ENCODE measurements around the gene PPP1R37. TPM values are rescaled to one million over a fixed set of nuclear protein-coding genes. Genes with fewer than 3 reads are reported as not detected.
A peak's percentile ranks its signal among the peaks of the same experiment; 100 is the strongest.

Gene PPP1R37
- polyA plus RNA-seq, 10 donors = 15.8 to 23.8 (median 19.4) TPM

DNA sequence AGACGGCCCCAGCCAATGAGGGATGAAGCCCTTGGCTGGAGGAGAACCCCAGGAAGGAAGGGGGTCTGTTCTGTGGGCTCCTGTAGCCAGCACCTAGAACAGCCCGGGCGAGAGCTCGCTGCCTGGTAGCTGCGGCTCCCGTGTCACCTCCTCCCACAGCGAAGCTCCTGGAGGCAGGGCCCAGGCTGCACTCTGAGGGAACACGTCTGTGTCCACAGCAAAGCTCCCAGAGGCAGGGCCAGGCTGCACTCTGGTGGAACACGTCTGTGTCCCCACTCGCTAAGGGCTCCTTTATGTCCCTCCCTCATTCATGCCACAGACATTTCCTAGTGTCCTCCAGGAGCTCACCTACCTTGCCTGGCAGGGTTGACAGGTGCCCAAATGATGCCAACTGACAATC is 76.6 kb downstream of the PPP1R37 start:
- no peak for DNase-seq

DNA sequence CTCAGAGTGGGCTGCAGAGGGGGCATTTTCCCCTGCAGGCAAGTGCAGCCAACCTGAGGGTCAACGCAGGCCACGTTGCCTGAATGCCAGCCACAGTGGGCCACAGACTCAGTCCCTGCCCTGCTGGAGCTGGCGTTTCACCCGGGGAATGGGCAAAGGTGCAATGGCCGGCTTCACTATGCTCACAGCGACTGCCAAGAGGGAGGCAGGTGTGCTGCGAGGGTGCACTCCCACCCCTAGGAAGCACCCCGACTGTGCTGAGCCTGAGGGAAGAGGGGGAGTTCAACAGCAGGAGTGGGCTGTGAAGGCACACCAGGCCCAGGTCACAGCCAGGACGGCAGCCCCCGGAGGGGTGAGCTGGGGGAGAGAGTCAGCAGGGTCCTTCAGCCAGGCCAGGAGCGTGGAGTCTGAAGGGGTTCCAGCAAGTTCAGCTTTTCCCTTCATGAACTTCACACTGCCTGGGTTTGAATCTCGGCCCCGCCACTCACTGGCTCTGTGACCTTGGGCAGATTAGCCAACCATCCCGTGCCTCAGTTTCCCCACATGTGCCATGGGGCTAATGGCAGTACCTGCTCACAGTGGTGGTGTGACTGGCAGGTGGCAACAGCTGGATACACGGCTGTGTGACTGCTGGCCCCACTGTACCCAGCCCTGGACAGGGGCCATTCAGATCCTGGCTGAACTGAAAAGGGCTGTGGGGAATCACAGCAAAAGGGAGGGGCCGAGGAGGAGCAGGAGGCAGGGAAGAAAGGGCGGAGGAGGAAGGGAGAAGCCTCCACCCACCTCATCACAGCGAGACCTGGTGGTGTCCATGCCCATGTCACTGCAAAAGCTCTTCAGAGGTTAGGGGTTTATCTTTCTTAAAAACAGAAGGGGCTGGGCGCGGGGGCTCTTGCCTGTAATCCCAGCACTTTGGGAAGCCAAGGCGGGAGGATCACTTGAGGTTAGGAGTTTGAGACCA is 77.4 kb downstream of the PPP1R37 start:
- no peak for DNase-seq

DNA sequence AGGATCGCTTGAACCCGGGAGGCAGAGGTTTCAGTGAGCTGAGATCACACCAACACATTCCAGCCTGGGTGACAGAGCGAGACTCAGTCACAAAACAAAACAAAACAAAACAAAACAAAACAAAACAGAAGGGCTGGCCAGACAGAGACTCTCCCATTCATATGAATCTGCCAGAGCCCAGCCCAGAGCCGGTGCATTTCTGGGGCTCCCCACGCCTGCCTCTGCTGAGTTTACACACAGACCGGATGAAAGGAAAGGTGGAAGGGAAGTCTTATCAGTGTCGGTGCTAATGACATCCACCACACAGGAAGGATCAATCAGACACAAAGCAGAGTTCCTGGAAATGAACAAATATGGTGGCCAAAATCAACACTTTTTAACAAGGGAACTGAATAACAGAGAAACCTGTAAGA is 78.2 kb downstream of the PPP1R37 start:
- DNase-seq = no peak

DNA sequence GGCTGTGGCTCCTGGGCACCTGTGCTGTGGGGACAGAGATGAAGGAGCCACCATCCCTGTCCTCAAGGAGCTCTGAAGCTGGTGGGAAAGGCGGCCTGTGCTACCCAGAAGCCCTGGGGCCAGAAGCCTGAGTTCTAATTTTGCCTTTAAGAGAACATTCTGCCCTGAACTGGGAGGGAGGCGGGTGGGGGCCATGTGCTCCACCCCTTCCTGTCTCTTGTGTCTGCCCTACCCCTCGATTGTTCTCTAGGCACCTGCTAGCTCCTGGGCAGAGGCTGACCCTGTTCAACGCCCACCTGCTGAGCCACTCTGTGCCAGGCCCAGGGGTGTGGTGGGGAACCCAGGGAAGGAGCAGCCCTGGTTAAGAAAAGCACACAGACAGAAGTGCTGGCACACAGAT is 79.2 kb downstream of the PPP1R37 start:
- DNase-seq = no peak

DNA sequence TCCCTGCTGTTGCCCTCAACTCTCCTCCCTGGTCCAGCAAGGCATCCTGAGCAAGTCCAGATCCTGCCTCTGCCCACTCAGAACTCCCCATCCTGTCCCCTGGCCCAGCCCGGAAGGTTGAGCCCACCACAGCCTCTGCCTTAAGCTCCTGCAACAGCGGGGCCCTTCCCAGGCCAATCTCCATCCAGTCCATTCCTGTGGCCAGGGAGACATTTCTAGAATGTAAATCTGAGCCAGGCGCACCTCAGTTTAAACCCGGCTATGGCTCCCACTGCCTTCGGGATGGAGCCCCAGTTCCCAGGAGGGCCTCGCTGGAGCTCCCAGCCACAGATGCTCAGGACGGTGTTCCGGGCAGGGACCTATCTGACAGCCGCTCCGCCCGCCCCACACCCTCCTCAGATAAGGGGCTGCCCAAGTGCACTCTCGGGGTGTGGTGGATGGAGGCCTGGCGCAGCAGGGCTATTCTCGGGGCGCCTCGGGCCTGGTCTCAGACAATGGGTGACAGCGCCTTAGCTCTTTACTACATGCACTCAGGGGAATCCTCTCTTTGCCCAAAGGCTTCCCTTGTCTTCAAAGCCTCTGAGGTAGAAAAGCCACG is 79.7 kb downstream of the PPP1R37 start:
- no peak for DNase-seq

DNA sequence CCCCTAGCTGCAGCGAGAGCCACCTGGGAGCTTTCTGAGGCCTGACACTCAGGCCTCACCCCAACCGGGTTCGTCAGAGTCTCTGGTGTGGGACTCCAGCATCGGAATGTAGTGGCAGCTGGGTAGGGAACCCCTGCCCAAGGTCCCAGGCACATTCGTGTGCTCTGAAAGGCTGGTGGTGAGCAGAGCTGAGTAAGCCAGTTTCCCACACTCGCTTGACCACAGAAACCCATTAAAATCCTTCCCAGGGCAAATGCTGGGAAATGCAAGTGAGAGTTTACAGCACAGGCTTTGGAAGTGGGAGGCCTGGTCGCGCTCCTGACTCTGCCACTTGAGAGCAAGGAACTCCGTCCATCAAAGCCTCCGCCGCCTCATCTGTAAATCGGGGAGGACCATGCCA is 80.8 kb downstream of the PPP1R37 start:
- DNase-seq = no peak

DNA sequence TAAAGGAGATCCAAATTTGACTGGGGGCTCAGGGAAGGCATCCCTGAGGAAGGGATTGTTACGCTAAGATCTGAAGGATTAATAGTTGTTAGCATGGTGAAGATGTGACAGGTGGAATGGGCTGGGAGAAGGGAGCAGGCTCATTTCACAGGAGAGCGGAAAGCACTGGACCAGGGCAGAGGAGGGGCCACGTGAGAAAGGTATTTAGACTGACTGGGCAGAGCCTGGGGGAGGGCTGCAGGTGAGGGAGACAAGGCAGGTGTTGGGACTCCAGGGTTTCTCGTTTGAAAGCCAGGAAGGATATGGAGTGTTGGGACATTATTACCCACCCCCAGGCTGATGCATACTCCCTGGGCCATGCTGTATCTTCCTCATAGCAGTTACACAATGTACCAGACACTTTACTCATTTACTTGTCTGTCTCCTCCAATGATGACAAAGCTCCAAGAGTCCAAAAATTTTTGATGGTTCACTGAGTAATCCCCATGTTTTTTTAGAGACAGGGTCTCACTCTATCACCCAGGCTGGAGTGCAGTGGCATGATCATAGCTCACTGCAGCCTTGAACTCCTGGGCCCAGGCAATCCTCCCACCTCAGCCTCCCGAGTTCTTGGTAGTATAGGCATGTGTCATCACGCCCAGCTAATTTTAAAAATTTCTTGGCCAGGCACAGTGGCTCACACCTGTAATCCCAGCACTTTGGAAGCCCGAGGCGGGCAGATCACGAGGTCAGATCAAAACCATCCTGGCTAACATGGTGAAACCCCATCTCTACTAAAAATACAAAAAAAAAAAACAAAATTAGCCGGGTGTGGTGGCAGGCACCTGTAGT is 82.8 kb downstream of the PPP1R37 start:
- no peak for DNase-seq

DNA sequence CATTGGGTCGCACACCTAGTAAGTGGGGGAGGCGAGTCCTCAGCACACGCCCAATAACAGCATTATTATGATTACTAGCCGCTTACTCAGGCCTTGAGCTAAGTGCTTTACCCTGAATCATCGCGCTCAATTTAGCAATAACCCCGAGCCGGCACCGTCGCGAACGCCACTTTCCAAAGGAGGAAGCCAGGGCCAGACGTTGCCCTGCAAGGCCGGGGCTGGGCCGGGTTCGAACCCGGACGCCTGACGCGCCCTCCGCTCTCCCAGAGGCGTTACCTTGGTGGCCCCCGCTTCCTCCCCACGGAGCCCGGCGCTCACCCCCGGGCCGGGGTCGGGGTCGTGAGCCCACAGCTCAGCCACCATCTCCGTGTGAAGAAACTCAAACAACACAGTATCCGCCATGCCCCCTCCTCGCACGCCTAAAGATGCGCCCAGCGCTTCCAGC is 84.9 kb downstream of the PPP1R37 start, which contains the start of gene TRAPPC6A:
Gene TRAPPC6A, minus strand, starts transcription at position 421 of the 445 bp plus-strand sequence. Its CDS starts 19 bp downstream, at position 402.
- DNase-seq = no peak

DNA sequence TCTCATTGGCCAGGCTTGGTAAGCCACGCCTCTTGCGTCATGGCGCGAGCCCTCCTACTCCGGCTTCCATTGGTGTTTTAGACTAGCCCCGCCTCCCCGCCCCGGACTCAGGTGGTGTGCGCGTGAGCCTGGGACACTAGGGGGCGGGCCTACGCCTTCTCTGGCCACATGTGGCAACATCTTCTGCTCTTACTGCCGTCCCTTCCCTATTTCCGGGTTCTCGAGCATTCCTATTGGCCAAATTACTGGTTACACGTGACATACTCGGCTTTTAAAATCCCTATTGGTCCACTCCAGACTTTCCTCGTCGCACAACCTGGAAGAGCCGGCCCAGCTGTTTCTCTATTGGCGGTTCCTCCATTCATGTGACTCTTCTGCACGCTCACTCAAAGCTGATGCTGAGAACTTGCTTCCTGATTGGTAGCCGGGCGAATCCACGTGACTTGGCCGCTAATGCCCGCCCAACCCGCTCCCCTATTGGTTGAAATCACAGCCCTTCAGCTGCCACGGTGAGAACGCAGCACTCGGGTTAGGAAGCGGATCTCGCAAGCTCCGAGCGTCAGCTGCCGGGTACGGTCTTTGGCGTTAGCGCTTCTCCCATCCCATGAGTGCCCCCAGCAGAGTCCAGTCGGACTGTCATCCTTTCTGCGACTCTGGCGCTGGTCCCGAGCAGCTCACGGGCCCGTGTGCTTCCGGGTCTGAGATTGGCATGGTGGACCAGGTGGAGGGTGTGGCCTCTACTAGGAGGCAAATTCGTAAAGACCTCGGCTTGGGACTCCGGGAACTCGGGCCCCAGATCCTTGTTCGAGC is 85.5 kb downstream of the PPP1R37 start, which contains the start of gene BLOC1S3:
Gene BLOC1S3, plus strand, starts transcription at position 523 of the 810 bp plus-strand sequence. CDS start 513 bp downstream, outside the sequence.
- DNase-seq = peak; percentile 100

DNA sequence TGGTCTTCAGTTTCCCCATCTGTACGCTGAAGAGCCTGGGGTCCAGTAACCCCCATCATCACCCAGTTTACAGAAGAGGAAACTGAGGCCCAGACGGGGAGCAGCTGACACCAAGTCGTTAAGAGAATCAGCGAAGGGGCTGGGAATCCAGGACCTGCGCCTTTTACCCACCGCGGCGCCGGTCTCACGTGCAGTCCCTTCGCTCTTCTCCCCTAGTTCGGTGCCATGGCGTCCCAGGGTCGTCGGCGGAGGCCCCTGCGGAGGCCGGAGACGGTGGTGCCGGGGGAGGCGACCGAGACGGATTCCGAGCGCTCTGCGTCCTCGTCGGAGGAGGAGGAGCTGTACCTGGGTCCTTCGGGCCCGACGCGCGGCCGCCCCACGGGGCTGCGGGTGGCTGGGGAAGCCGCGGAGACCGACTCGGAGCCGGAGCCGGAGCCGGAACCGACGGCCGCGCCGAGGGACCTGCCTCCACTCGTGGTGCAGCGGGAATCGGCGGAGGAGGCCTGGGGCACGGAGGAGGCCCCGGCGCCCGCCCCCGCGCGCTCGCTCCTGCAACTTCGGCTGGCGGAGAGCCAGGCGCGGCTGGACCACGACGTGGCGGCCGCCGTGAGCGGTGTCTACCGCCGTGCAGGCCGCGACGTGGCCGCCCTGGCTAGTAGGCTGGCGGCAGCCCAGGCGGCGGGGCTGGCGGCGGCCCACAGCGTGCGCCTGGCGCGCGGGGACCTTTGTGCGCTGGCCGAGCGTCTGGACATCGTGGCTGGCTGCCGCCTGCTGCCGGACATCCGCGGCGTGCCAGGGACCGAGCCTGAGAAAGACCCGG is 86.3 kb downstream of the PPP1R37 start:
- DNase-seq = peak in 1 of 3 donors; percentile 64

DNA sequence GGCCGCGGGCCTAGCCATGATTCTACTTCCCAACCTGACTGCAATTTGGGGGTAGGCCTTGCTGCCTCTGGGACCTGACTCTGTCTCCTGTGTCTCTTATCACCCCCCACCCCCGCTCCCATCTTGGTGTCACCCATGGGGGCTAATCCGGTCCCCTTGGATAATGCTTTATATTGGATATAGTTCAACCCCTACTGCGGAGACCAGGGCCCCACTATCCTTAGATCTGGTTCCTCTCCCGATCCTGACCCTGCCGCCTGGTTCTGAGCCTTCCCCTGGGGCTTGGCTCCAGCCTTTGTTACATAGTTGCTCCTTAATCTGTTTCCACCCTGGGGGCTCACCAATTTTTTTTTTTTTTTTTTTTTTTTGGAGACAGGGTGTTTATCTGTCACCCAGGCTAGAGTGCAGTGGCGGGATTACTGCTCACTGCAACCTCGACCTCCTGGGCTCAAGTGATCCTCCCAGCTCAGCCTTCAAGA is 87.0 kb downstream of the PPP1R37 start:
- DNase-seq = no peak

DNA sequence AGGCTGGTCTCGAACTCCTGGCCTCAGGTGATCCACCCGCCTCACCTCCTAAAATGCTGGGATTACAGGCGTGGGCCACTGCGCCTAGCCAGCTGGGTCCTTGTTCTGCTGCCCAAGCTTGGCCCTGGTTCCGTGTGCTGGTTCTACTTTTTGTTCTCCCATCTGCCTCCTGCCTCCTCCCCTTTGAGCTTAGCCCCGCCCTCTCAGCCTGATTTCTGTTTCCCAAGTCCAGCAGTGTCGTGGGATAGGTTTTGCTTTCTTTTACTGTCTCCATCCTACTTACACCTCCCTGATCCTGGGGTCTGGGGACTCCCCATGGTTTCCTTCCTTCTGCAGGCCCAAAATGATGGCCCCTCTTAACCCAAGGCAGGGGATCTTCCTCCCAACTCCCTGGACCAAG is 88.0 kb downstream of the PPP1R37 start:
- DNase-seq = no peak

DNA sequence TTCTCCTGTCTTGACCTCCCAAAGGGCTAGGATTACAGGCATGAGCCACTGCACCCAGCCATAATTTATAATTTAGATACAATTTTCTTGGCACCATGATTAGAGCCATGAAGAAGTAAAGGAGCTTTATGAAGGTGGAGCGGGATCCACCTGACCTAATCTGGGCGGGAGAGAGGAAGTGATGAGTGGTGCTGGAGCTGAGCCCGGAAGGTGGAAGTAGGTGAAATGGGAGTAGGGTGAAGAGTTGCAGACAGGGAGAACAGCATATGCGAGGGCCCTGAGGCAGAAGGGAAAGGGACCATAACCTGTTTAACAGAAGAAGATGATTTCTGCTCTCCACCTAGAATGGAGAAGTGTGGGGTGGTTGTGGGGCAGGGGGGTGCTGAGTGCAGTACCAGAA is 89.8 kb downstream of the PPP1R37 start:
- DNase-seq = no peak

DNA sequence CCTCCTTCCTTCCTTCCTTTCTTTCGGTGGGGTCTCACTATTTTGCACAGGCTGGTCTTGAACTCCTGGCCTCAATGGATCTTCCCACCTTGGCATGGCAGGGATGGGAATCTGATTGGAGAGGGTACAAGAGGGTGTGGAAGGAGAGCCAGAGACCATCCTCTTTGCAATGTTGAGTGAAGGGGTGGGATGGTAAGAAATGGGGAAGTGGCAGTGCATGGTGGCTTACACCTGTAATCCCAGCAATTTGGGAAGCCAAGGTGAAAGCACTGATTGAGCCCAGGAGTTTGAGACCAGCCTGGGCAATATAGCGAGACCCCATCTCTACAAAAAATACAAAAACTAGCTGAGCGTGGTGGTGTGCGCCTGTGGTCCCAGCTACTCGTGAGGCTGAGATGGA is 91.1 kb downstream of the PPP1R37 start:
- no peak for DNase-seq

DNA sequence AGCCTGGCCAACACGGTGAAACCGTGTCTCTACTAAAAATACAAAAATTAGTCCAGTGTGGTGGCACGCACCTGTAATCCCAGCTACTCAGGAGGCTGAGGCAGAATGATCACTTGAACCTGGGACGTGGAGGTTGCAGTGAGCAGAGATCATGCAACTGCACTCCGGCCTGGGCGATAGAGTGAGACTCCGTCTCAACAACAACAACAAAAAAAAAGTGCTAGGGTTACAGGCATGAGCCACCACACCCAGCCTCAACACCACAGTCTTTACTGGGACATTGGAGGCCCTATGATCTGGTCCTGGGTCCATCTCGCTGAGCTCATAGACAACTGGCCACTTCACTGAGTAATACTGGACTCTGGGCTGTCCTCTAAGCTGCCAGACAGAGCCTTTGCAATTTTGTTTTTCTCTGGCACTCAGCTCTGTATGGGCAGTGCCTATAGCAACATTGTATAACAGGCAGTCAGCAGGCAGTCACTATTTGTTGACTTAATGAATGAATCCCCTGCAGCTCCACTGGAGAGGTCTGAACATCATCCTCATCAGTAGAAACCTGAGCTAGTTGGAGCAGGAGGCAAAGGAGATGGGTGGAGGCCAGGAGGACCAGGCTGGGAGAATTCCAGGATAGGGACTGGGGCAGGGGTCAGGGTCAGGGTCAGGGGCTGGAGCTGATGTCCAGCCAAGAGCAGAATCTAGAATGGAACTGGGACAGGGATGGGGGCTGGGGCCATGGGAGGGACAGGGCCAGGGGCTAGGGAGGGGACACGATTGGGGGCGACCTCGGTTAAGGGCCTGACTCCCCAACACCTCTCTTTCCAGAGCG is 93.7 kb downstream of the PPP1R37 start:
- no peak for DNase-seq

DNA sequence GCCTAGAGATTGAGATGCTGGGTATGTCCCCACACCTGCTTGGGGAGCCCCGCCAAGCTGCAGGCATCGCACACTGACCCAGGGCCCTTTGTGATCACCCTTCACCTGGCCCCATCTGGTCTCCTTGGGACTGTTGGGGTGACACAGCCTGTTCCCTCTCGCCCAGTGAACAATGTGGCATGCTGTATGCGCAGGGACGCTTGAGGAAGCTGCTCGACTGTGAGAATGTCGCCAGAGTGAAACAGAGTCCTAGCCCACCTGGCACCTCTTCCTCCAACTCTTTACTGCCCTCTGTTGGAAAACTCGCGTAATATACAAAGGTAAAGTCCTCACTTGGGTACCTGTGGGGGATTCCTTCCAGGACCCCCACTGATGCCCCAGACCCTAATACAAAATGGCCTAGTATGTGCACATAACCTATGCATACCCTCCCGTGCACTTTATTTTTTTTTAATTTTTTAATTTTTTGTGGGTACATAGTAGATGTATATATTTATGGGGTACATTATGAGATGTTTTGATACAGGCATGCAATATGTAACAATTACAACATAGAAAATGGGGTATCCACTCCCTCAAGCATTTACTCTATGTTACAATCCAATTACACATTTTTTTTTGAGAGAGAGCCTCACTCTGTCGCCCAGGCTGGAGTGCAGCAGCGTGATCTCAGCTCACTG is 94.6 kb downstream of the PPP1R37 start:
- no peak for DNase-seq

DNA sequence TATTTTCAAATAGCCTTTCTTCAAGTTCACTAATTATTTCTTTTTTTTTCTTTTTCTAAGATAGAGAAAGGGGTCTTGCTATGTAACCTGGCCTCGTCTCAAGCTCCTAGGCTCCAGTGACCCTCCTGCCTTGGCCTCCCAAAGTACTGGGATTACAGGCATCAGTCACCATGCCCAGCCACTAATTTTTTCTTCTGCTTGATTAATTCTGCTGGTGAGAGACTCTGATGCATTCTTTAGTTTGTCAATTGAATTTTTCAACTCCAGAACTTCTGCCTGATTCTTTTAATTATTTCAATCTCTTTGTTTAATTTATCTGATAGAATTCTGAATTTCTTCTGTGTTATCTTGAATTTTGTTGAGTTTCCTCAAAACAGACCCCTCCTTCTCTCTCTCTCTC is 97.0 kb downstream of the PPP1R37 start:
- no peak for DNase-seq

DNA sequence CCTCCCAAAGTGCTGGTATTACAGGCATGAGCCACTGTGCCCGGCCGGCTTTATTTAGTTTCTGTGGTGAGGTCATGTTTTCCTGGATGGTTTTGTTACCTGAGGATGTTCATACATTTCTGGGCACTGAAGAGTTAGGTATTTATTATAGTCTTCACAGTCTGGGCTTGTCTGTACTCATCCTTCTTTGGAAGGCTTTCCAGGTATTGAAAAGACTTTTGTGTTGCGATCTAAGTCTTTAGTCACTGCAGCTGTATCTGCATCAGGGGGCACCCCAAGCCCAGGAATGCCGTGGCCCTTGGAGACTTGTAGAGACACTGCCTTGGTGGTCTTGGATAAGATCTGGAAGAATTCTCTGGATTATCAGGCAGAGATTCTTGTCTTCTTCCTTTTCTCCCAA is 98.4 kb downstream of the PPP1R37 start:
- no peak for DNase-seq
